GM12875 (cell line): ENCODE results near the gene C20orf173.

Experiments used
- H3K4me3 ChIP-seq: one replicate; pipeline ENCODE4 v1.5.1; 2011; ENCODE audit warnings: low read depth, low read length, control low read depth
- TF ChIP-seq, protein P1 (sequence below): IDR thresholded peaks from 2 replicates; pipeline ENCODE4 v1.5.1; 2011; ENCODE audit warnings: low read depth, mild to moderate bottlenecking, control low read depth, inconsistent platforms, low read length, moderate library complexity, borderline replicate concordance; ENCODE audit not compliant: insufficient read depth

Gene C20orf173

GRCh38 chr20:35529552-35529951, at the start of gene C20orf173:
Gene C20orf173, minus strand, starts transcription at chr20:35529652. Its CDS starts 279 bp downstream, at chr20:35529373.
- no peak within 1 kb of the TSS for H3K4me3 ChIP-seq
- TF ChIP-seq, protein P1, sequence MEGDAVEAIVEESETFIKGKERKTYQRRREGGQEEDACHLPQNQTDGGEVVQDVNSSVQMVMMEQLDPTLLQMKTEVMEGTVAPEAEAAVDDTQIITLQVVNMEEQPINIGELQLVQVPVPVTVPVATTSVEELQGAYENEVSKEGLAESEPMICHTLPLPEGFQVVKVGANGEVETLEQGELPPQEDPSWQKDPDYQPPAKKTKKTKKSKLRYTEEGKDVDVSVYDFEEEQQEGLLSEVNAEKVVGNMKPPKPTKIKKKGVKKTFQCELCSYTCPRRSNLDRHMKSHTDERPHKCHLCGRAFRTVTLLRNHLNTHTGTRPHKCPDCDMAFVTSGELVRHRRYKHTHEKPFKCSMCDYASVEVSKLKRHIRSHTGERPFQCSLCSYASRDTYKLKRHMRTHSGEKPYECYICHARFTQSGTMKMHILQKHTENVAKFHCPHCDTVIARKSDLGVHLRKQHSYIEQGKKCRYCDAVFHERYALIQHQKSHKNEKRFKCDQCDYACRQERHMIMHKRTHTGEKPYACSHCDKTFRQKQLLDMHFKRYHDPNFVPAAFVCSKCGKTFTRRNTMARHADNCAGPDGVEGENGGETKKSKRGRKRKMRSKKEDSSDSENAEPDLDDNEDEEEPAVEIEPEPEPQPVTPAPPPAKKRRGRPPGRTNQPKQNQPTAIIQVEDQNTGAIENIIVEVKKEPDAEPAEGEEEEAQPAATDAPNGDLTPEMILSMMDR, result no peak

DNA sequence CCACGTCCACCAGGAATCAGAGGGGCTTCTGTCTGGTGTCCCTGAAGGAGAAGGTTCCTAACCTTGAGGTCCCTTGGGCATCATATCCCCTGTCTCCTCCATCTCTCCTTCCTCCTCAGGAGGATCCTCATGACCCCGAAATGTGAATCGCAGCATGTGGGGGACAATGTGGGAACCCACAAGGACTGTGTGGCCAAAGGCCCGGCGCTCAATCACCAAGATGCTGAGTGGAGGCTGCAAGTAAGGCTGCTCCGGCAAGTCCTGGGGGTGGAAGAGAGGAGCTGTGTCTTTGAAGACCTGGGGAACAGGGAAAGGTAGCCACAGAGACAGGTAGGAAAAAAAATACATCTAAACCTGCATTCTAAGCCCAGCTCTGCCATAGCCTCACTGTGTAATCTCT, 49.7 kb upstream of the C20orf173 start:
- H3K4me3 ChIP-seq, result no peak overlapping the region
- TF ChIP-seq, protein P1, result no peak

- TF ChIP-seq, protein P1, result no peak
- H3K4me3 ChIP-seq, result no peak overlapping the region
Measured at GRCh38 chr20:35578469-35578868, 49.0 kb upstream of the C20orf173 start.

GRCh38 chr20:35576816-35577215, 47.4 kb upstream of the C20orf173 start:
- TF ChIP-seq, protein P1, result no peak
- no peak overlapping the region for H3K4me3 ChIP-seq

DNA sequence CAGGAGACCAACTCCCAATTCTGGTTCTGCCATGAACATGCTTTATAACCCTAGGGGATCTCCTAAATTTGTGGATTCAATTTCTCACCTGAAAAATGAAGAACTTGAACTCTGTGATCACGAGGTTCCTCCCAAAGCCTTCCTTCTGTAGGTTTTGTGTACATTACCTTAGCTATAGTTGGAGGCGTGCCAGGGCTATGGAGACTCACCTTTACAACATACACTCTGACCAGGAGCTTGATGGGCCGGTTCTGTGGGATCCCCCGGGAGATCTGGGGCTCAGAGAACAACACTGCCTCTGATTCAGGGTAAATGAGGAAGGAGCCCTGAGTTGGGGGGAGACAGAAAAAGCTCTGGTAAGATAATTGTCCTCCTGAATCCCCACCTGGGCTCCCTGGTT, 46.5 kb upstream of the C20orf173 start:
- H3K4me3 ChIP-seq, result no peak overlapping the region
- TF ChIP-seq, protein P1, result no peak

DNA sequence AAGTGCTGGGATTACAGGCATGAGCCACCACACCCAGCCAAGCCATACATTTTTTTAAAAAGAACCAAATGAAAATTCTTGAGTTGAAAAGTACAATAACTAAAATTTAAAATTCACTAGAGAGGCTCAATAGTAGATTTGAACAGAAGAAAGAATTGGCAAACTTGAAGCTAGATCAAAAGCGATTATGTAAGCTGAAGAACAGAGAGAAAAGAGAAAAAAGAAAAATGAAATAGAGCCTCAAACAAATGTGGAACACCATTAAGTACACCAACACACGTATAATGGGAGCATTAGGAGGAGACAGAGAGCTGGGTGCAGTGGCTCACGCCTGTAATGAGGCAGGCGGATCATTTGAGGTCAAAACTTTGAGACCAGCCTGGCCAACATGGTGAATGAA, 43.4 kb upstream of the C20orf173 start:
- H3K4me3 ChIP-seq, result no peak overlapping the region
- TF ChIP-seq, protein P1, result no peak

GRCh38 chr20:35571555-35571954, 42.1 kb upstream of the C20orf173 start:
- H3K4me3 ChIP-seq, result no peak overlapping the region
- TF ChIP-seq, protein P1, result no peak
